MM.1S (cell line): Measurements from ENCODE around the gene POLR2F.
"Not testable (repeated sequence)": the region's sequence is repeated elsewhere in the genome, so short reads cannot be mapped to it uniquely, and the experiment has no call there.

ENCODE experiments used
- DNase-seq: peaks from one replicate; pipeline ENCODE4 v3.0.0-alpha.2; 2015
- H2AFZ ChIP-seq: fragments of 300-600 bp; sonication (generic); 2 replicates; pipeline ENCODE4 v1.6.0; 2016; ENCODE audit warnings: antibody characterized with exemption, low read length
- H3F3A ChIP-seq: fragments of 300-600 bp; sonication (generic); 2 replicates; pipeline ENCODE4 v1.6.1; 2016; ENCODE audit warnings: mild to moderate bottlenecking, antibody characterized with exemption, low read length, moderate library complexity, mixed read lengths; ENCODE audit not compliant: insufficient read depth
- H3K27ac ChIP-seq: fragments of 300-600 bp; sonication (generic); 2 replicates; pipeline ENCODE4 v1.5.1; 2016; ENCODE audit warnings: mild to moderate bottlenecking, low read length
- H3K27me3 ChIP-seq: fragments of 300-600 bp; sonication (generic); replicated peaks from 2 replicates; pipeline ENCODE4 v1.6.0; 2016; ENCODE audit warnings: low read length; ENCODE audit not compliant: insufficient read depth
- H3K36me3 ChIP-seq: fragments of 300-600 bp; sonication (generic); replicated peaks from 2 replicates; pipeline ENCODE4 v1.6.1; 2016; ENCODE audit warnings: mild to moderate bottlenecking, low read length, mixed read lengths; ENCODE audit not compliant: insufficient read depth
- H3K4me1 ChIP-seq: fragments of 300-600 bp; sonication (generic); 2 replicates; pipeline ENCODE4 v1.6.1; 2016; ENCODE audit warnings: low read length, mixed read lengths
- H3K4me2 ChIP-seq: fragments of 300-600 bp; sonication (generic); 2 replicates; pipeline ENCODE4 v1.6.0; 2016; ENCODE audit warnings: low read depth, low read length
- H3K4me3 ChIP-seq: fragments of 300-600 bp; sonication (generic); 2 replicates; pipeline ENCODE4 v1.5.1; 2016; ENCODE audit warnings: low read length, mixed read lengths
- H3K79me2 ChIP-seq: fragments of 300-600 bp; sonication (generic); 2 replicates; pipeline ENCODE4 v1.6.1; 2016; ENCODE audit warnings: mixed run types, low read length, mixed read lengths
- H3K9ac ChIP-seq: fragments of 300-600 bp; sonication (generic); 2 replicates; pipeline ENCODE4 v1.6.1; 2016; ENCODE audit warnings: low read length, mixed read lengths
- H3K9me2 ChIP-seq: fragments of 300-600 bp; sonication (generic); replicated peaks from 2 replicates; pipeline ENCODE4 v1.6.1; 2016; ENCODE audit warnings: mild to moderate bottlenecking, low read length, mixed read lengths; ENCODE audit not compliant: insufficient read depth
- H3K9me3 ChIP-seq: fragments of 300-600 bp; sonication (generic); replicated peaks from 2 replicates; pipeline ENCODE4 v1.6.1; 2016; ENCODE audit warnings: mild to moderate bottlenecking, low read length, mixed read lengths; ENCODE audit not compliant: insufficient read depth
- H4K20me1 ChIP-seq: fragments of 300-600 bp; sonication (generic); 2 replicates; pipeline ENCODE4 v1.6.1; 2016; ENCODE audit warnings: mild to moderate bottlenecking, low read length, moderate library complexity, mixed read lengths; ENCODE audit not compliant: insufficient read depth
- CTCF ChIP-seq: fragments of 300-600 bp; sonication (generic); IDR thresholded peaks from 2 replicates; pipeline ENCODE4 v1.5.1; 2016; ENCODE audit warnings: antibody characterized with exemption, low read length, mixed read lengths
- EZH2 ChIP-seq: fragments of 300-600 bp; sonication (generic); optimal IDR thresholded peaks from 2 replicates; pipeline ENCODE3; 2017; ENCODE audit warnings: low read depth, mild to moderate bottlenecking, antibody characterized with exemption, low read length, mixed read lengths
- EZH2phosphoT487 ChIP-seq: fragments of 300-600 bp; sonication (generic); IDR thresholded peaks from 2 replicates; pipeline ENCODE4 v1.6.1; 2018; ENCODE audit warnings: antibody characterized with exemption, low read length

Gene POLR2F

GRCh38 chr22:37943825-37944198, 9.7 kb upstream of the POLR2F start:
- Histone ChIP-seq H3K4me1 (no peaks in the 10 kb centered on the region), H3K79me2 (no peaks in the 10 kb centered on the region), H3K9me3 (no peaks in the 10 kb centered on the region), H3K9ac (no peak overlapping the region), H3F3A (no peaks in the 10 kb centered on the region), H3K36me3 (no peaks in the 10 kb centered on the region), H3K27me3 (no peaks in the 10 kb centered on the region), H3K9me2 (no peaks in the 10 kb centered on the region), H2AFZ (no peak overlapping the region), H3K4me2 (no peak overlapping the region), H3K4me3 (no peak overlapping the region), H3K27ac (no peak overlapping the region), H4K20me1 (no peaks in the 10 kb centered on the region)
- TF ChIP-seq EZH2phosphoT487, result no peak
- no peak for TF ChIP-seq EZH2
- no peak for TF ChIP-seq CTCF
- no peak for DNase-seq

- not testable (repeated sequence) for DNase-seq, H3K9me2 ChIP-seq, H2AFZ ChIP-seq, H4K20me1 ChIP-seq, H3K9me3 ChIP-seq, H3K79me2 ChIP-seq, H3K4me2 ChIP-seq, H3K9ac ChIP-seq, H3K4me1 ChIP-seq, H3K27ac ChIP-seq, H3K4me3 ChIP-seq, H3K36me3 ChIP-seq, H3K27me3 ChIP-seq, H3F3A ChIP-seq
Observed at GRCh38 chr22:37944423-37944822, 9.1 kb upstream of the POLR2F start.

GRCh38 chr22:37947142-37947795, 6.2 kb upstream of the POLR2F start:
- not testable (repeated sequence) for H3K9me3 ChIP-seq, H3K4me3 ChIP-seq

GRCh38 chr22:37951305-37951704, 2.2 kb upstream of the POLR2F start:
- Histone ChIP-seq H3K9ac (no peak overlapping the region), H3K79me2 (peaks cover 24% of the 10 kb centered on the region), H3K4me1 (peaks cover 7% of the 10 kb centered on the region), H3K9me2 (no peaks in the 10 kb centered on the region), H3K27ac (no peak overlapping the region), H4K20me1 (no peaks in the 10 kb centered on the region), H2AFZ (no peak overlapping the region), H3K4me3 (no peak overlapping the region), H3K27me3 (no peaks in the 10 kb centered on the region; the same call in 1 of the 2 replicates), H3K36me3 (no peaks in the 10 kb centered on the region), H3K9me3 (no peaks in the 10 kb centered on the region), H3K4me2 (no peak overlapping the region), H3F3A (no peaks in the 10 kb centered on the region)
- TF ChIP-seq EZH2 (no peak), EZH2phosphoT487 (no peak)
- DNase-seq, result no peak

More at GRCh38 chr22:37947142-37947795, 6.2 kb upstream of the POLR2F start:
- H3K9me2 ChIP-seq, H3K36me3 ChIP-seq, H3F3A ChIP-seq, H3K27ac ChIP-seq, H3K4me1 ChIP-seq, DNase-seq, H2AFZ ChIP-seq, H3K4me2 ChIP-seq, H4K20me1 ChIP-seq, H3K9ac ChIP-seq, H3K79me2 ChIP-seq, H3K27me3 ChIP-seq: not testable (repeated sequence)

- not testable (repeated sequence) for H3K9ac ChIP-seq
- H2AFZ ChIP-seq, result peak overlapping the region; percentile 98
Observed at GRCh38 chr22:37952629-37953028, 870 bp upstream of the POLR2F start.

More at GRCh38 chr22:37952629-37953028, 870 bp upstream of the POLR2F start:
- H3K9me3 ChIP-seq, H3K9me2 ChIP-seq, H3K27ac ChIP-seq, DNase-seq, H3K36me3 ChIP-seq, H3K4me1 ChIP-seq, H4K20me1 ChIP-seq, H3K27me3 ChIP-seq, H3F3A ChIP-seq: not testable (repeated sequence)
- Histone ChIP-seq H3K79me2 (peaks cover 33% of the 10 kb centered on the region), H3K4me3 (peak overlapping the region; percentile 98), H3K4me2 (peak overlapping the region; percentile 100)
